HG03135 (cell line): Measurements from ENCODE around the gene CALCOCO2.
"Not testable (repeated sequence)": the region's sequence is repeated elsewhere in the genome, so short reads cannot be mapped to it uniquely, and the experiment has no call there.

Experiments used
- ATAC-seq: cut with Tn5 transposase; IDR thresholded peaks from one replicate; pipeline ENCODE4 v1.9.1; 2021; ENCODE audit warnings: mild to moderate bottlenecking, moderate library complexity; ENCODE audit not compliant: unreplicated experiment

The CALCOCO2 gene

GRCh38 chr17:48830840-48831548, at the start of gene CALCOCO2:
TSS of gene CALCOCO2 (plus strand) at chr17:48831035. CDS start at chr17:48841708, 10,673 bp downstream.
- ATAC-seq = peak; percentile 87

GRCh38 chr17:48787828-48788227, 43.0 kb upstream of the CALCOCO2 start:
- ATAC-seq = no peak

- no peak for ATAC-seq
Measured at GRCh38 chr17:48790607-48791127, 40.2 kb upstream of the CALCOCO2 start.

GRCh38 chr17:48791128-48792032, 39.5 kb upstream of the CALCOCO2 start:
- ATAC-seq = no peak

- ATAC-seq = no peak
Measured at GRCh38 chr17:48792033-48792798, 38.6 kb upstream of the CALCOCO2 start.

GRCh38 chr17:48795444-48796162, 35.2 kb upstream of the CALCOCO2 start:
- ATAC-seq = no peak

GRCh38 chr17:48796163-48796522, 34.7 kb upstream of the CALCOCO2 start:
- ATAC-seq = not testable (repeated sequence)

GRCh38 chr17:48799069-48799723, 31.6 kb upstream of the CALCOCO2 start:
- ATAC-seq = no peak

GRCh38 chr17:48800626-48801217, 30.1 kb upstream of the CALCOCO2 start:
- ATAC-seq = no peak

- ATAC-seq = no peak
Measured at GRCh38 chr17:48804936-48805411, 25.9 kb upstream of the CALCOCO2 start.

- ATAC-seq = no peak
Measured at GRCh38 chr17:48809182-48809581, 21.7 kb upstream of the CALCOCO2 start.

GRCh38 chr17:48812001-48812400, 18.8 kb upstream of the CALCOCO2 start:
- ATAC-seq = no peak

GRCh38 chr17:48814504-48814903, 16.3 kb upstream of the CALCOCO2 start:
- no peak for ATAC-seq

- ATAC-seq = no peak
Measured at GRCh38 chr17:48815311-48815710, 15.5 kb upstream of the CALCOCO2 start.

GRCh38 chr17:48816438-48816773, 14.4 kb upstream of the CALCOCO2 start:
- ATAC-seq = no peak

- peak; percentile 82 for ATAC-seq
Measured at GRCh38 chr17:48816774-48817590, 13.9 kb upstream of the CALCOCO2 start, which contains the start of gene TTLL6. TSS of gene TTLL6 (minus strand) at chr17:48817229. CDS start at chr17:48817072, 157 bp downstream.

GRCh38 chr17:48818361-48818841, 12.4 kb upstream of the CALCOCO2 start:
- no peak for ATAC-seq

GRCh38 chr17:48819466-48819865, 11.4 kb upstream of the CALCOCO2 start:
- no peak for ATAC-seq
